Inflammatory macrophage (primary cell): ENCODE measurements around the gene ZBED1.
"Not testable (repeated sequence)": the region's sequence is repeated elsewhere in the genome, so short reads cannot be mapped to it uniquely, and the experiment has no call there.

Source experiments
- DNase-seq, 2 donors: peaks; one replicate each; pipeline ENCODE4 v3.0.0-alpha.2; 2020 to 2022

ZBED1 gene

GRCh38 chrX:2497961-2498780 is 2.6 kb downstream of the ZBED1 start:
- no peak for DNase-seq

DNA sequence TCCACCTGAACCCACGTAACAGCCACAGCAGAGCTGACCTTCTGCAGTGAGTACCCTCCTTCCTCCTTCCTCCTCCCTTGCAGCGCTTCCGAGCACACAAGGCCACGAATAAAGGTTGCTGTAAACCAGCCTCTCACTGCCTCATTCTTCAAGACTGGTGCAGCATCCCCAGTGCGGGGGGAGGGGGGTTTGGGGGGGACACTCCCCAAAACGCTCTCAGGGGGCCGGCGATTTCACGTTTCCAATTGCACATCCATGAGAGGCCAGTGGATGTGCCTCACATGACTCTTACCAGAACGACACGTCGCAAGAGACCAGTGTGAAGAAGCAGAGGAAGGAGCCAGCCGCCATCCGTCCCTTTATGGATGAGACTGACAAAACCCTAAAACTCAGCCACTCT is 5.2 kb downstream of the ZBED1 start:
- DNase-seq = no peak

DNA sequence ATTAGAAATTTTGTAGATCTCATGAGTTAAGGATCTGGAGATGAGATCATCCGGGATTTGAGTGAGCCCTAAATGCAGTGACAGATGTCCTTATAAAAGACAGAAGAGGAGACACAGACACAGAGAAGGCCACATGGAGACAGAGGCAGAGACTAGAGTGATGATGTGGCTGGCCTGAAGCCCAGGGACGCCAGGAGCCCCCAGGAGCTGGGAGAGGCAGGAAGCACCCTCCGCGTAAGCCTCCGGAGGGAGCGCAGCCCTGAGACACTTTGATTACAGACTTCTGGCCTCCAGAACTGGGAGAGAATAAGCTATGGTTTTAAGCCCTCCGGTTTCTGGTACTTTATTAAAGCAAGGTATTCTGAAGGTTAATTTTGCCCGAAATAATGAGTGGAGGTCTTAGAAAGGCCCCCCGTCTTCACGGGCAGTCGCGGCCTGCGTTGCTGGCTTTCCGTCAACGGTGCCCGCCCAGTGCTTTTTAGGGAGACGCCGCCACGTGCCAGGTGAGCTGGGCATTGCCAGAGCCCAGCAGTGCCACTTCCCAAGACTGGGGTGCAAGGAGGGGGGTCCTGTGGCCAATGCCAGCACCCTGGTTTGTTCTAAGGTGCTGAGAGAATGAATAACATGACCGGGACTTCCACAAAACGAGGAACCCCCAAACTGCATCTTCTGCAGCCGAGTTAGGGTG is 8.1 kb downstream of the ZBED1 start:
- no peak for DNase-seq

GRCh38 chrX:2490634-2491033 is 10.1 kb downstream of the ZBED1 start:
- DNase-seq = no peak

- DNase-seq = no peak
These were observed 11.0 kb downstream of the ZBED1 start for GRCh38 chrX:2489446-2490445.

DNA sequence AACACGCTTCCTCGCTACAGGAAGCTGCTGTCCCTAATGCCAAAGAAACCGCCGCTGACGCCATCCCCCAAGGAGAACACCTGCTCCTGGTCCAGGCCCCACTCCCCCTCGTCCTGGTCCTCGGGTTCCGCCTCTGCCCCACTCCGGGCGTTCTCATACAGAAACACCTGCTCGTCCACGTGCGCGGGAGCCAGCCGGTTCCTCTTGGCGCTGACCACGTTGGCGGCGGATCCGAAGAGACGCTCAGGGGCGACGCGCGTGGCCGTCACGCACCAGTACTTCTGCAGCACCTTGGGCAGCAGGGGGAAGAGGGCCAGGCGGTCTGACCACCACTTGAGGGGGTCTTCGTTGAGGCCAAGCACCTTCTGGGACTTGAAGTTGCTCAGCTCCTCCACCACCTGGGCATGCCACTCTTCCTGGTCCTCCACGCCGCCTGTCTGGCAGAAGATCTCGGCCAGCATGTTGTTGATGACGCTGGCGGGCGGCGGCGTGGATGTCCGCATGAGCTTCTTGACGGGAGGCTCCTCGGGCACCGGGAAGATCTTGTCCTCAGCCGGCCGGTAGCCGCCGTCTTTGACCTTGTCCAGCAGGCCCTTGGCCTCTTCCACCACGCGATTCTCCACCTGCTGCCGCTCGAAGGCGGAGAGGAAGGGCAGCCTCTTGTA is 12.0 kb downstream of the ZBED1 start:
- DNase-seq = no peak

DNA sequence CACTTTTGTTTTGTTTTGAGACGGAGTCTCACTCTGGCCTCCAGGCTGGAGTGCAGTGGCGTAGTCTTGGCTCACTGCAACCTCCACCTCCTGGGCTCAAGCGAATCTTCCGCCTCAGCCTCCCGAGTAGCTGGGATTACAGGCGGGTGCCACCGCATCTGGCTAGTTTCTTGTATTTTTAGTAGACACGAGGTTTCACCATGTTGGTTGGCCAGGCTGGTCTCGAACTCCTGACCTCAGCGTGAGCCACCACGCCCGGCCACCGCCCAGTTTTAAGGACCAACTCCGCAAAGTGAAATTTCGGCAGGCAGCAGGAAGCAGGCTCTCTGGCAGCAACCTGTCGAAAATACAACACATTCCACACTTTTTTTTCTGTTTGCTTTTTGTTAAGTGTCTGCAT is 13.4 kb downstream of the ZBED1 start:
- no peak for DNase-seq

DNA sequence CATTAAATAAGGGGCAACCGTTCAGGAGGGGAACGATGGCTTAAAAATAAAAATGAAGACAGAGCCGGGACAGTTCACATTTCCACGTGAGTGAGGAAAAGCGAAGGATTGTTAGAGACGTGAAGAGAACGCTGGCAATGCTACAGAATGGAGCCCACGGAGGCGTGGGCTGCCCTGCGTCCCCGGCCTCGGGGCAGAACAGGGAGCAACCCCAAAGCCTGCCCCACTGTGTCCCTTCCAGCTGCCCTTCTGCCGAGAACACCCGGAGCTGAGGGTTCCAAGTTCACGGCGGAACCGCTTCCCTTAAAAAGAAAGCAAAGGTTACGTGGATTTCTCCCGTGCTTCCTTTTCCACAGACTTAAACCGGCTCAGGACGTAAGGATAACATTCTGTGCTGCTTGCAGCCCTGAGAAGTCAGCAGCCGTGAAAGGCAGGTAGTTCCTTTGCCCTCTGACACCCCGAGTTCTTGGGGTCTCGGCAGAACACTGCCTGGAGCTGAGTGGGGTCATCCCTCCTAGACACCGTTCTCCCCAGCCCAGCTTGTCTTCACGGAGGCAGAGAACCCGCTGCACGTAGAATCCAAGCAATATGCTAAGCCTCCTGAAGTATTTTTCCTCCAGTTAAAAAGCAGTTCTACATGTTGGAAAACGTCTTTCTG is 14.2 kb downstream of the ZBED1 start:
- DNase-seq = no peak

GRCh38 chrX:2485789-2486345 is 14.9 kb downstream of the ZBED1 start:
- DNase-seq = no peak

GRCh38 chrX:2484721-2485648 is 15.8 kb downstream of the ZBED1 start:
- no peak for DNase-seq

GRCh38 chrX:2484256-2484655 is 16.5 kb downstream of the ZBED1 start:
- DNase-seq = no peak

DNA sequence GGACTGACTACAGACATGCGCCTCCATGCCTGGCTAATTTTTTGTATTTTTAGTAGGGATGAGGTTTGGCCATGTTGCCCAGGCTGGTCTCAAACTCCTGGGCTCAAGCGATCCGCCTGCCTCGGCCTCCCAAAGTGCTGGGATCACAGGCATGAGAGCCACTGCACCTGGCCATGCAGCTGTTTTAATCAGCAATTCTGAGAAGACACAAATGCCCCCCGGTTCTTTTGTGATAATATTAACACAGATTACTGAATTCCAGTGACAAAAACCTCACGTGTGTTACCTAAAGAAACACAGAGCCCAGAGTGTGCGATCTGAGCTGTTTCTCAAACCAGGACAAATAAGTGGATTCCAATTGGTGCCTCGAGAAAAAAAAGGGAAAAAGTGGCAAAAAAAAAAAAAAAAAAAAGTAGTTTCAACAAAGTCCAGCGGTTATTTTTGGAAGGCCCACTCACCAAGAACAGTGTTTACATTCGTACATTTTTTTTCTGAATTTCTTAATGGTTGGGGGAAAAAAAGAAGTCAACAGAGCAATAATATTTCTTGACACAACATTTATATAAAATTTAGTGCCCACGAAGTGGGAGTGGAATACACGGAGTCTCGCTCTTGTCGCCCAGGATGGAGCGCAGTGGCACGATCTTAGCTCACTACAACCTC is 17.2 kb downstream of the ZBED1 start:
- no peak for DNase-seq

DNA sequence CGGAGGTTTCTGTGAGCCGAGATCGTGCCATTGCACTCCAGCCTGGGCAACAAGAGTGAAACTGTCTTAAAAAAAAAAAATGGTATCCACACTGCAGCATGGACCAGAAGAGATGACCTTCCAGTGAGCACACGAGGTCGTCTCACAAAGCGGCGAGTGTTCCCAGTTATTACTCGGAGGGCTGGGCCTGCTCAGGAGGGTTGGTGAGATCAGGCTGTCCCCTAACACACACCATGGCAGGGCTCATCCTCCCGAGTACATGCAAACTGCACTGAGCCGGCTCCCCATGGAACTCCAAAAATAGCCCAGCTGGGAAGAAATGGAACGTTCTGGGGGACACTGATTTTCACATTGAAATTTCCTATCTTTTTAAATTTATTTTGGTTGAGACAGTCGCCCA is 19.2 kb downstream of the ZBED1 start:
- DNase-seq = not testable (repeated sequence)

DNA sequence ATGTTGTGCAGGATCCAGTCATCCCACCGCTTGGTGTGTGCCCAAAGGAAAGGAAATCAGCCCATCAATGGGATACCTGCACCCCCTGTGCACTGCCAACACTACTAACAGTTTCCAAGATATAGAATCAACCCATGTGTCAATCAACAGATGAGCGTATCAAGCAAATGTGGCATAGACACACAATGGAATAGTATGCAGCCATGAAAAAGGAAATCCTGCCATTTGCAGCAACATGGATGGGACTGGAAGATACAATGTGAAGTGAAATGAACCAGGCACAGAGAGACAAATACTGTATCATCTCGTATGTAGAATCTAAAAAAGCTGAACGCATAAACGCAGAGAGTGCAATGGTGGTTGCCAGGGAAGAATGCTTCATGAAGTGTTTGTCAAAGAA is 20.8 kb downstream of the ZBED1 start:
- not testable (repeated sequence) for DNase-seq

DNA sequence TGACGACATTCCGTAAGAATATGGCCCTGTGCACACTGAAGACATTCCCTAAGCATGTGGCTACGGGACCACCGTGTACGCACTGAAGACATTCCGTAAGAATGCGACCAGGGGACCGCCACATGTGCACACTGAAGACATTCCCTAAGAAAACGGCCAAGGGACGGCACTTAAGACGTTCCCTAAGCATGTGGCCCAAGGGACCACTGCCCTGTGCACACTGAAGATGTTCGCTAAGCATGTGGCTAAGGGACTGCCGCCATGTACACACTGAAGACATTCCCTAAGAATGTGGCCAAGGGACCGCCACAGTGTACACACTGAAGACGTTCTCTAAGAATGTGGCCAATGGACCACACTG is 21.4 kb downstream of the ZBED1 start:
- no peak for DNase-seq

GRCh38 chrX:2478546-2479419 is 22.0 kb downstream of the ZBED1 start:
- no peak for DNase-seq

GRCh38 chrX:2477313-2477712 is 23.5 kb downstream of the ZBED1 start:
- DNase-seq = not testable (repeated sequence)

DNA sequence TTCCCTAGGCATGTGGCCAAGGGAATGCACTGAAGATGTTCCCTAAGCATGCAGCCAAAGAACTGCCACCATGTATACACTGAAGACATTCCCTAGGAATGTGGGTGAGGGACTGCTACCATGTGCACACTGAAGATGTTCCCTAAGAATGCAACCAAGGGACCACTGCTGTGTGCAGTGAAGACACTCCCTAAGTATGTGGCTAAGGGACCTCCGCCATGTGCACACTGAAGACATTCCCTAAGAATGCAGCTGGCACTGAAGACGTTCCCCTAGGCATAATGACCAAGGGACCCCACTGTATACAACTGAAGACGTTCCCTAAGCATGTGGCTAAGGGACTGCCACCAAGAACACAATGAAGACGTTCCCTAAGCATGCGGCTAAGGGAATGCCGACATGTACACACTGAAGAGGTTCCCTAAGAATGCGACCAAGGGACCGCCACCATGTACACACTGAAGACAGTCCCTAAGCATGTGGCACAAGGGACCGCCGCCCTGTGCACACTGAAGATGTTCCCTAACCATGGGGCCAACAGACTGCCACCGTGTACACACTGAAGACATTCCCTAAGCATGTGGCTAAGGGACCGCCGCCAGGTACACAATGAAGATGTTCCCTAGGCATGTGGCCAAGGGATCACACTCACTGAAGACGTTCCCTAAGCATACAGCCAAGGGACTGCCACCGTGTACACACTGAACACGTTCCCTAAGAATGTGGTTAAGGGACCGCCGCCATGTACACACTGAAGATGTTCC is 25.6 kb downstream of the ZBED1 start:
- DNase-seq = no peak
